Activated CD4-positive, alpha-beta memory T cell treated with anti-CD3 and anti-CD28 coated beads, Interleukin-2, amount 10 ng/mL, durations not matched to agents 7 days and 5 days (primary cell): ENCODE data around the gene SCAPER. TPM values are rescaled to one million over a fixed set of nuclear protein-coding genes. Genes with fewer than 3 reads are reported as not detected.

ENCODE experiments used
- CTCF ChIA-PET: fragments of 350-600 bp; sonication (Branson Sonifier 250); formaldehyde crosslinking; loops from one replicate; lab custom pipeline; 2021; ENCODE audit warnings: antibody characterized with exemption, inconsistent platforms; lab: Charles Lee
- POLR2A ChIA-PET: fragments of 350-600 bp; sonication (Branson Sonifier 250); formaldehyde crosslinking; loops from one replicate; lab custom pipeline; 2021; ENCODE audit warnings: antibody characterized with exemption; lab: Charles Lee
- DNase-seq: peaks from one replicate; pipeline ENCODE4 v3.0.0-alpha.2; 2020
- H3K27ac Mint-ChIP-seq: one replicate; pipeline ENCODE4 v1.8.0; 2021; ENCODE audit warnings: mild to moderate bottlenecking, mixed read lengths
- H3K27me3 Mint-ChIP-seq: one replicate; pipeline ENCODE4 v1.8.0; 2021; ENCODE audit warnings: mixed read lengths
- H3K36me3 Mint-ChIP-seq: one replicate; pipeline ENCODE4 v1.8.0; 2021; ENCODE audit warnings: low read depth, mixed read lengths
- H3K4me1 Mint-ChIP-seq: one replicate; pipeline ENCODE4 v1.8.0; 2021; ENCODE audit warnings: mixed read lengths
- H3K4me3 Mint-ChIP-seq: one replicate; pipeline ENCODE4 v1.8.0; 2021; ENCODE audit warnings: mild to moderate bottlenecking, mixed read lengths
- H3K9me3 Mint-ChIP-seq: one replicate; pipeline ENCODE4 v1.8.0; 2021; ENCODE audit warnings: mixed read lengths
- total RNA-seq, 2 experiments: library from RNA; stranded (reverse); gene quantifications; one replicate each; pipeline ENCODE4 v1.2.3, GENCODE V29; 2021

SCAPER gene
- total RNA-seq, 2 experiments from 2014 or later = 19.2 to 21.9 TPM

DNA sequence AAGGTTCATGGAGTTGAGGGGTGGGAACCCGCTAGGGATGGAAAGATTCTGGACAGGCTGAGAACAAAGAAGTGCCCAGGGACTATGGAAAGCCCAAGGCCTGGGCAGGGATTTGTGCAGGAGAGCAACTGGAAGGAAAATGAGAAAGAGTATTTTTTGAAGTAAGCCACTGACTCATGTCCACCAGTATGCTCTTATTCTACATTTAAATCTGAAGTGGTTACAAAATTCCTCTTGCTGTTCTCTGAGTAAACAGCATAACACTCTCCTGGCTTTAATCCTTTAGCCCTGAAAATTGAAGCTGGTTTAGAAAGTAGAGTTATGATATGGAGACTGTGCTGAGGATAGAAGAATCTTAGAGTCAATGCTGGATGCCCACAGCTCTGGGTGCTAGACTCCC lies 403.4 kb downstream of the SCAPER start:
- ChIA-PET CTCF (no interaction called here), POLR2A (no interaction called here)
- Mint-ChIP-seq H3K4me1 (no peaks in the 10 kb centered on the region), H3K27me3 (no peaks in the 10 kb centered on the region), H3K9me3 (no peaks in the 10 kb centered on the region), H3K36me3 (peaks cover 2% of the 10 kb centered on the region), H3K27ac (no peak overlapping the region), H3K4me3 (no peak overlapping the region)
- no peak for DNase-seq

DNA sequence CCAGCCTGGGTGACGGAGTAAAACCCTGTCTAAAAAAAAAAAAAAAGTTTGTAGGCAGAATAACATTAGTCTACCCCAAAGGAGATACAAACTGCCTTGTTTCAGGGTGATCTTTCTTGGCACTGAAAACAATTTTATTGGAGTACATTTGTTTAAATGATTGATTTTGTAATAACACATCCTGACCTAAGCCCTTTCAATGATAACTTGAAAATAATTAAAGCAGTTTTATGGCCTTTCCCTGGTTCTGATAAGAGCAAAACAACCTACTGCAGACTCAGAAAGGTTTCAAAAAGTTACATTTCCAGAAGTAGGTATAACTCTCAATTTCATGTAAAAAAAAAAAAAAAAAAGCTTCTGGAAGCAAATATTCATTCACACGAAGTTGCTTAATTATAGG lies 404.1 kb downstream of the SCAPER start:
- H3K4me3 Mint-ChIP-seq = no peak overlapping the region
- no peak for DNase-seq
- ChIA-PET POLR2A (no interaction called here), CTCF (no interaction called here)
- H3K27me3 Mint-ChIP-seq = no peaks in the 10 kb centered on the region
- H3K4me1 Mint-ChIP-seq = no peaks in the 10 kb centered on the region
- H3K36me3 Mint-ChIP-seq = peaks cover 2% of the 10 kb centered on the region
- no peaks in the 10 kb centered on the region for H3K9me3 Mint-ChIP-seq
- no peak overlapping the region for H3K27ac Mint-ChIP-seq

DNA sequence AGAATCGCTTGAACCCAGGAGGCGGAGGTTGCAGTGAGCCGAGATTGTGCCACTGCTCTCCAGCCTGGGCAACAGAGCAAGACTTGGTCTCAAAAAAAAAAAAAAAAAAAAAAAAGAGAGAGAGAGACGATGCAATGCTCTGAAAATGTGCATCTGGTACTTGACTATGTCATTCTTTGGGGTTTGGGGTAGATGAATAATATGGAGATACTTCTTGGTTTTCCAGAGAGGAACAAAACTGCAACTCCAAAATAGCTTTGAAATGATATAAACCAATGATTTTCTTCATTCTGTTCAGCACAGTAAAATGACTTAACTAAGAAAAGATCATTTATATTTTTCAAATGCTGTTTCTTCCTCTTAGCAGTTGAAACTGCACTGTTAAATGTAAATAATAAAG lies 409.7 kb downstream of the SCAPER start:
- Mint-ChIP-seq H3K4me1 (no peaks in the 10 kb centered on the region), H3K9me3 (no peaks in the 10 kb centered on the region), H3K27me3 (no peaks in the 10 kb centered on the region), H3K36me3 (no peaks in the 10 kb centered on the region), H3K4me3 (no peak overlapping the region), H3K27ac (no peak overlapping the region)
- ChIA-PET POLR2A (no interaction called here), CTCF (interaction anchor here (0.7 kb wide), 1 partner anchor 749 kb away, joined by 4 read pairs; no protein-coding TSS in a partner anchor)
- no peak for DNase-seq

DNA sequence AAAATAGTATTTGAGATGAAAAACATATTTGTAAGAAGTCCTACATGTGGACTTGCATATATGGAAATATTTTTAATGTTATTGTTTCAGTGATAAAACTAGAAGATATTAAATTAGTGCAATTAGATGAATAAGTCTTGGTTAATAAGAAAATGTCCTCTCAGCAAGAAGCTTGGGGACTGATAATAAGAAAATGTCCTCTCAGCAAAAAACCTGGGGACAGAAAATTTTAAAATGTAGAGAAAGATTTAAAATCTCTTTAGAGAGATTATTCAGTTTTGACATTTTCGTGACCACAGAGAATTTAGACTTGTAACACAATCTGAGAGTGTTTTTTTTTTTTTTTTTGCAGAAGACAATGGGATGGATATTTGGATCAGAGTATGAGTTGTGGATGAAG lies 412.6 kb downstream of the SCAPER start:
- no peak overlapping the region for H3K4me3 Mint-ChIP-seq
- no peaks in the 10 kb centered on the region for H3K4me1 Mint-ChIP-seq
- H3K36me3 Mint-ChIP-seq = no peaks in the 10 kb centered on the region
- ChIA-PET CTCF (no interaction called here), POLR2A (no interaction called here)
- H3K9me3 Mint-ChIP-seq = no peaks in the 10 kb centered on the region
- no peak for DNase-seq
- H3K27me3 Mint-ChIP-seq = no peaks in the 10 kb centered on the region
- H3K27ac Mint-ChIP-seq = no peak overlapping the region

DNA sequence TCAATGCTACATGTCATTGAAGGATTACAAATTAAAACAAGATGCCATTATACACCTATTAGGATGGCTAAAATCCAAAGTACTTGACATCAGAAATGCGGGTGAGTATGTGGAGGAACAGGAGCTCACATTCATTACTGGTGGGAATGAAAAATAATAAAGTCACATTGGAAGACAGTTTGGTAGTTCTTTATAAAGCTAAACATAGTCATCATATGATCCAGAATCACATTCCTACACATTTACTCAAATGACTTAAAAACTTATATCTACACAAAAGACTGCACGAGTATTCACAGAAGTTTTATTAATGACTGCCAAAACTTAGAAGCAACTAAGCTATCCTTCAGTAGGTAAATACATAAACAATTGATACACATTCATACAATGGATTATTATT lies 421.4 kb downstream of the SCAPER start:
- ChIA-PET POLR2A (no interaction called here), CTCF (no interaction called here)
- Mint-ChIP-seq H3K9me3 (no peaks in the 10 kb centered on the region), H3K27me3 (no peaks in the 10 kb centered on the region), H3K36me3 (no peaks in the 10 kb centered on the region), H3K27ac (no peak overlapping the region), H3K4me1 (no peaks in the 10 kb centered on the region), H3K4me3 (no peak overlapping the region)
- DNase-seq = no peak

DNA sequence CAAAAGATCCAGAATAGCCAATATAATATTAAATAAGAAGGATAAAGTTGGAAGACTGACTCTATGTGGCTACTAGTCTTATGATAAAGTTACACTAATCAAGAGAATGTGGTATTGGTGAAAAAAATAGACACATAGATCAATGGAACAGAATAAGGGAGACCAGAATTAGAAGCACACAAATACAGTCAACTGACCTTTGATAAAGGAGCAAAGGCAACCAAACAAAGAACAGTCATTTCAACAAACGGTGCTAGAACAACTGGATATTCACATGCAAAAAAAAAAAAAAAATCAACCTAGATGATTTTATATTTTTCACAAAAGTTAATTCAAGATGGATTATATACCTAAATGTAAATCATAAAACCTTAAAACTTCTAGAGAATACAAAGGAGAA lies 422.1 kb downstream of the SCAPER start:
- ChIA-PET CTCF (no interaction called here), POLR2A (no interaction called here)
- no peaks in the 10 kb centered on the region for H3K36me3 Mint-ChIP-seq
- no peaks in the 10 kb centered on the region for H3K9me3 Mint-ChIP-seq
- H3K4me3 Mint-ChIP-seq = no peak overlapping the region
- H3K27ac Mint-ChIP-seq = no peak overlapping the region
- no peak for DNase-seq
- H3K27me3 Mint-ChIP-seq = no peaks in the 10 kb centered on the region
- no peaks in the 10 kb centered on the region for H3K4me1 Mint-ChIP-seq

DNA sequence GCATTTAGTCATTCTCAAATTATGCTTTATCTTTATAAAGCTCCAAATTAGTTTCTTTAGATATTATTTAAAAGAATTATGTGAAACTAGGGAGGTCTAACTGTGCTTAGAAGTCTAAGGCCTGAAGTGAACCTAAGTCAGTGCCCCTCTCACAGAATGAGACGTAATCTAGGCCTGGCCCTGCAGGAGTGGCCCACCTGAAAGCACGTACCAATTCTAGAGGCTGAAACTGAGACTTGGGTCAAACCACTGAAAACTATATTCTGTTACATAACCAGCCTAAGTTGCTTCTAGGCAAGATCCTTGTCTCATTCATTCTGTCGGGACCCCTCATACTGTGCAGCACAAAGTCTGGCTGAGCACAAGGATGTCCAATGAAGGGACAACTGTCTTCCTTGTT lies 424.9 kb downstream of the SCAPER start:
- H3K27me3 Mint-ChIP-seq = no peaks in the 10 kb centered on the region
- no peak overlapping the region for H3K27ac Mint-ChIP-seq
- no peak for DNase-seq
- ChIA-PET POLR2A (no interaction called here), CTCF (no interaction called here)
- H3K4me1 Mint-ChIP-seq = no peaks in the 10 kb centered on the region
- H3K36me3 Mint-ChIP-seq = no peaks in the 10 kb centered on the region
- H3K9me3 Mint-ChIP-seq = no peaks in the 10 kb centered on the region
- no peak overlapping the region for H3K4me3 Mint-ChIP-seq

DNA sequence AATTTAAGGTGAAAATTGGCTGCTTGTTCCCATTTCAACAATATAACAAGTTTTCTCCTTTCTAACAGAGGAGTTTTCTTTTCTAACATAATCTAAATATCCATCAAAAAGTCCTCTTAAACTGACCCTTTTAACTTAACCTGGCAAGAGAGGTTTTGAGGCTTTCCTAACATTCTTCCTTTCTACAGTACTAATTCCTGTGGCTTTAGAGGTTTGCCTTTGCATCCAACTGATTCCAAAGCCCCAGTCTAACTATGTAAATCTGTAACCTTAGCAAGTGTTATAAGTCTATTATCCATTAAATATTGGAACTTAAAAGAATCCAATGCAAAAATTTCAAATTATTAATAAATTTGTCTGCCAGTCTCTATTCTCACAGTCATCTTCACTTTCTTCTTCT lies 434.4 kb downstream of the SCAPER start:
- DNase-seq = no peak
- peaks cover 17% of the 10 kb centered on the region for H3K9me3 Mint-ChIP-seq
- no peak overlapping the region for H3K27ac Mint-ChIP-seq
- no peaks in the 10 kb centered on the region for H3K27me3 Mint-ChIP-seq
- H3K36me3 Mint-ChIP-seq = peaks cover 23% of the 10 kb centered on the region
- ChIA-PET POLR2A (no interaction called here), CTCF (no interaction called here)
- H3K4me3 Mint-ChIP-seq = no peak overlapping the region
- no peaks in the 10 kb centered on the region for H3K4me1 Mint-ChIP-seq

DNA sequence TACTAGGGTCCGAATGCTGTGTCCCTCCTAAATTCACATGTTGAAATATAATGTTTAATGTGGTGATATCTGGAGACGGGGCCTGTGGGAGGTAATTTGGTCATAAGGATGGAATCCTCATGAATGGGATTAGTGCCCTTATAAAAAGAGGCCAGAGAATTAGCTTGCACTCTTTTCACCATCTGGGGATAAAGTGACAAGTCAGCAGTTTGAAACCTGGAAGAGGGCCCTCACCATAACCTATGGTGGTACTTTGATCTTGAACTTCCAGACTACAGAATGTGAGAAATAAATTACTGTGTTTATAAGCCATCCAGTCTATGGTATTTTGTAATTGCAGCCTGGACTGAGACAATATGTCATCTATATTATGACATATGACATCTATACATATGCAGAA lies 436.4 kb downstream of the SCAPER start:
- no peak for DNase-seq
- H3K4me1 Mint-ChIP-seq = no peaks in the 10 kb centered on the region
- CTCF ChIA-PET = no interaction called here
- no peak overlapping the region for H3K27ac Mint-ChIP-seq
- POLR2A ChIA-PET = no interaction called here
- no peaks in the 10 kb centered on the region for H3K27me3 Mint-ChIP-seq
- H3K36me3 Mint-ChIP-seq = peaks cover 23% of the 10 kb centered on the region
- peaks cover 21% of the 10 kb centered on the region for H3K9me3 Mint-ChIP-seq
- H3K4me3 Mint-ChIP-seq = no peak overlapping the region

DNA sequence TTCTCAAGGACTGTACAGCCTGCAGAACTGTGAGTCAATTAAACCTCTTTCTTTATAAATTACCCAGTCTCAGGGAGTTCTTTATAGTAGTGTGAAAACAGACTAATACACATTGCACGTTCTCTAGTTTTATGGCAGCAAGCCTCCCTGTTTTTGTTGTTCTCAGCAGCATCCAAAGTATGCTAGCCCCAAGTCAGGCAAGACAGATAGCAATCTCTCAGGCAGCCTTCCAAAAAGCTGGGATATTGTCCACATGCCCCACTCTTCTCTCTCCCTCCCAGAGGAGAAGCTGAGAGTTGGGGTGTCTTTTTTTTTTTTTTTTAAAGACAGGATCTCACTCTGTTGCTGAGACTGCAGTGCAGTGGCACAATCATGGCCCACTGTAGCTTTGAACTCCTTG lies 438.0 kb downstream of the SCAPER start:
- Mint-ChIP-seq H3K4me1 (no peaks in the 10 kb centered on the region), H3K36me3 (peaks cover 23% of the 10 kb centered on the region), H3K27me3 (no peaks in the 10 kb centered on the region), H3K27ac (no peak overlapping the region), H3K4me3 (no peak overlapping the region), H3K9me3 (peaks cover 21% of the 10 kb centered on the region)
- ChIA-PET CTCF (no interaction called here), POLR2A (no interaction called here)
- DNase-seq = no peak

DNA sequence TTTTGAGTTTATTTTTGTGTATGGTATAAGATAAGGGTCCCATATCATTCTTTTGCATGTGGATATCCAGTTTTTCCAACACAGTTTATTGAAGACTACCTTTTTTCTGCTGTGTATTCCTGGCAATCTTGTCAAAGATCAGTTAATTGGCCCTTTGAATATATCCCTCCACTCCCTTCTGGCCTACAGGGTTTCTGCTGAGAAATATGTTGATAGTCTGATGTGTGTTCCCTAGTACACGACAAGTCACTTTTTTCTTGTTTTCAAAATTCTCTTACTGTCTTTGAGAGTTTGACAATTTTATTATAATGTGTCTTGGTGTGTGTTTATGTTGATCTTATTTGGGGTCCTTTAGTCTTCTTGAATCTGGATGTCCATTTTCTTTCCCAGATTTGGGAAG lies 439.4 kb downstream of the SCAPER start:
- POLR2A ChIA-PET = no interaction called here
- H3K4me3 Mint-ChIP-seq = no peak overlapping the region
- no peak overlapping the region for H3K27ac Mint-ChIP-seq
- no peak for DNase-seq
- no peaks in the 10 kb centered on the region for H3K27me3 Mint-ChIP-seq
- H3K4me1 Mint-ChIP-seq = no peaks in the 10 kb centered on the region
- peaks cover 21% of the 10 kb centered on the region for H3K9me3 Mint-ChIP-seq
- peaks cover 23% of the 10 kb centered on the region for H3K36me3 Mint-ChIP-seq
- CTCF ChIA-PET = no interaction called here

DNA sequence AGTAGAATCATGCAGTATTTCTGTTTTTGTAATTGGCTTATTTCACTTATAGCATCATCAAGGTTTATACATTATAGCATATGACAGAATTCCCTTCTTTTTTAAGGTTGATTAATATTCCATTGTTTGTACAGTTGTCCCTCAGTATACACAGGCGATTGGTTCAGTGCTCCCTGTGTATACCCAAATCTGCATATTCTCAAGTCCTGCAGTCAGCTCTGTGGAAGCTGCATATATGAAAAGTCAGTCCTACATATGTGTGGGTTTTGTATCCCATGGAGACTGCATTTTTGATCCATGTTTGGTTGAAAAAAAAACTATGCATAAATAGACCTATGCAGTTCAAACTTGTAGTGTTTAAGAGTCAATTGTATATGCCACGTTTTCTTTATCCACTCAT lies 440.9 kb downstream of the SCAPER start:
- CTCF ChIA-PET = no interaction called here
- H3K36me3 Mint-ChIP-seq = peaks cover 16% of the 10 kb centered on the region
- no peak overlapping the region for H3K27ac Mint-ChIP-seq
- H3K4me3 Mint-ChIP-seq = no peak overlapping the region
- H3K27me3 Mint-ChIP-seq = no peaks in the 10 kb centered on the region
- peaks cover 21% of the 10 kb centered on the region for H3K9me3 Mint-ChIP-seq
- H3K4me1 Mint-ChIP-seq = no peaks in the 10 kb centered on the region
- POLR2A ChIA-PET = no interaction called here
- DNase-seq = no peak

DNA sequence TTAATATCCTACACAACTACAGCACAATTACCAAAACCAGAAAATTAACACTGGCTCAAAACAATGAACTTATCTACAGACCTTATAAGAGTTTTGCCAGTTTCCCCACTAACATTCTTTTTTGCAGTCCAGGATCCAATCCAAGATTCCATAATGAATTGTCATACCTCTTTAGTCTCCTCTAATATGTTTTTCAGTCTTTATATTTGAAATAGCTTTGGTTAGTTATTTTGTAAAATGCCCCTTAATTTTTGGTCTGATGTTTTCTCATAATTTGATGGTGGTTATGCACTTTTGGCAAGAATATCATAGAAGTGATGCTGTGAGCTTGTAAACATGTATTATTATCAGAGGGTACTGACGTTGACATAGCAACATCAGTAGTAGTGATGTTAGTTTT lies 444.3 kb downstream of the SCAPER start:
- Mint-ChIP-seq H3K4me1 (no peaks in the 10 kb centered on the region), H3K27me3 (no peaks in the 10 kb centered on the region), H3K27ac (no peak overlapping the region), H3K9me3 (peaks cover 6% of the 10 kb centered on the region), H3K36me3 (peaks cover 2% of the 10 kb centered on the region), H3K4me3 (no peak overlapping the region)
- no peak for DNase-seq
- ChIA-PET CTCF (no interaction called here), POLR2A (no interaction called here)

DNA sequence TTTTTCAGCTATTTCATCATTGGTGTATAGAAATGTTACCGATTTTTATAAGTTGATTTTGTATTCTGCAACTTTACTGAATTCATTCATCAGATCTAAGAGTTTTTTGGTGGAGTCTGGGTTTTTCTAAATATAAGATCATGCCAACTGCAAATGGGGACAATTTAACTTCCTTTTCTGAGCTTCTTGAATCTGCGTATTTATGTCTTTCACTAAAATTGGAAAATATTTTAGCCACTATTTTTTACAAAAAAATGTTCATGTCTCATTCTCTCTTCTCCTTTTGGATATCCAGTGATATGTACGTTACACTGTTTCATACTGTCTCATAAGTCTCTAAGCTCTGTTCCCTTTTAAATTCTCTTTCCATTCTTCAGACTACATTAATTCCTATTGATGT lies 444.8 kb downstream of the SCAPER start:
- Mint-ChIP-seq H3K4me3 (no peak overlapping the region), H3K27ac (no peak overlapping the region), H3K36me3 (no peaks in the 10 kb centered on the region), H3K4me1 (no peaks in the 10 kb centered on the region), H3K27me3 (no peaks in the 10 kb centered on the region), H3K9me3 (peaks cover 2% of the 10 kb centered on the region)
- DNase-seq = no peak
- CTCF ChIA-PET = no interaction called here
- POLR2A ChIA-PET = no interaction called here

DNA sequence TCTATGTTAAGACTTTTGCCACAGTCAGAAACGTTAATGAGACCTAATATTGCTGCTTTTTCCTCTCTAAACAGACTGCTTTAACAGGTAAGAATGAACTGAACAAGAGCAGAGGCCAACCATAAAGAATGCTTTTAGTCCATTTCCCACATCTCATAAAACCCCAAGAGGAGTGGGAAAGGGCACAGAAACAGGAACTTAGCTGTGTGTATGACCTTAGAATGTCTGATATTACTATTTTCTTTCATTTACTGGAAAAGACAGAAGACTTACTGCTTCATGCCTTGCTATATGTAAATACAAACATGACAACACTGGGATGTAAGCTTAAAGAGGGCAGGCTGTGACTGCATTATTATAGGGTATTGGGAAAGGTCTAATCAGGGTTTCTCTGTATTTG lies 453.6 kb downstream of the SCAPER start:
- H3K27ac Mint-ChIP-seq = no peak overlapping the region
- POLR2A ChIA-PET = no interaction called here
- CTCF ChIA-PET = no interaction called here
- H3K27me3 Mint-ChIP-seq = no peaks in the 10 kb centered on the region
- no peaks in the 10 kb centered on the region for H3K4me1 Mint-ChIP-seq
- DNase-seq = no peak
- no peaks in the 10 kb centered on the region for H3K9me3 Mint-ChIP-seq
- no peaks in the 10 kb centered on the region for H3K36me3 Mint-ChIP-seq
- H3K4me3 Mint-ChIP-seq = no peak overlapping the region
